ENCODE measurements around the gene KIF5B. TPM values are rescaled to one million over a fixed set of nuclear protein-coding genes. Genes with fewer than 3 reads are reported as not detected.
A peak's percentile ranks its signal among the peaks of the same experiment; 100 is the strongest.
"Not testable (repeated sequence)": the region's sequence is repeated elsewhere in the genome, so short reads cannot be mapped to it uniquely, and the experiment has no call there.

KIF5B gene
- total RNA-seq, 1 experiment from 2014 or later: 108 TPM

DNA sequence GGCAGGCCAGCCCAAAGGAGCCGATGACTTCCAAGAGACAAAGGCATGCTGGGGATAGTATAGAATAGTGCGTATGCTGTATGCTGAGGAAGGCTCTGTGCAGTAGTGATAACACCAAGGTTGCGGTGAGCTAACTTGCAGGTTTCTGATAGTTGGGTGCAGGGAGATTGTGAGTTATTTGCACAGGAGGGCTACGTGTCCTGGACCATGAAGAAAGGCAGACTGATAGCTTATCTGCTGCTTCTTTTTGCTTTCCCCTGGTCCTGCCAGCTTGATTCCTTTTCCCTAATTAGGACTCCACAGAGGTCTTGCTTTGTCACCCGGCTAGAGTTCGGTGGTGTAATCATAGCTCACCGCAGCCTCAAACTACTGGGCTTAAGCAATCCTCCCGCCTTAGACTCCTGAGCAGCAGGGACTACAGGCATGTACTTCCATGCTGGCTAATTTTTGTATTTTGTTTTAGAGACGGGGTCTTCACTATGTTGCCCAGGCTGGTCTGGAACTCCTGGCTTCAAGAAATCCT, 83.6 kb downstream of the KIF5B start:
- TF ChIP-seq, protein P1, sequence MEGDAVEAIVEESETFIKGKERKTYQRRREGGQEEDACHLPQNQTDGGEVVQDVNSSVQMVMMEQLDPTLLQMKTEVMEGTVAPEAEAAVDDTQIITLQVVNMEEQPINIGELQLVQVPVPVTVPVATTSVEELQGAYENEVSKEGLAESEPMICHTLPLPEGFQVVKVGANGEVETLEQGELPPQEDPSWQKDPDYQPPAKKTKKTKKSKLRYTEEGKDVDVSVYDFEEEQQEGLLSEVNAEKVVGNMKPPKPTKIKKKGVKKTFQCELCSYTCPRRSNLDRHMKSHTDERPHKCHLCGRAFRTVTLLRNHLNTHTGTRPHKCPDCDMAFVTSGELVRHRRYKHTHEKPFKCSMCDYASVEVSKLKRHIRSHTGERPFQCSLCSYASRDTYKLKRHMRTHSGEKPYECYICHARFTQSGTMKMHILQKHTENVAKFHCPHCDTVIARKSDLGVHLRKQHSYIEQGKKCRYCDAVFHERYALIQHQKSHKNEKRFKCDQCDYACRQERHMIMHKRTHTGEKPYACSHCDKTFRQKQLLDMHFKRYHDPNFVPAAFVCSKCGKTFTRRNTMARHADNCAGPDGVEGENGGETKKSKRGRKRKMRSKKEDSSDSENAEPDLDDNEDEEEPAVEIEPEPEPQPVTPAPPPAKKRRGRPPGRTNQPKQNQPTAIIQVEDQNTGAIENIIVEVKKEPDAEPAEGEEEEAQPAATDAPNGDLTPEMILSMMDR (IDR thresholded peaks at IDR 0.05; ENCODE audit: unreplicated experiment): no peak
- no peak for DNase-seq
- Mint-ChIP-seq H3K4me3 (ENCODE audit: low read depth, unreplicated experiment) (no peak overlapping the region), H3K27me3 (ENCODE audit: unreplicated experiment) (no peaks in the 10 kb centered on the region), H3K36me3 (ENCODE audit: insufficient read depth, unreplicated experiment) (peaks cover under 1% of the 10 kb centered on the region), H3K9me3 (ENCODE audit: low read depth, unreplicated experiment) (no peaks in the 10 kb centered on the region), H3K4me1 (ENCODE audit: low read depth, unreplicated experiment) (peaks cover 20% of the 10 kb centered on the region), H3K27ac (ENCODE audit: unreplicated experiment) (no peak overlapping the region)
- BruUV-seq (replicated peaks): no TSS peak
- intact Hi-C loops (cut with micrococcal nuclease; ENCODE audit: unreplicated experiment): no loop called here
- CTCF ChIA-PET: no interaction called here

DNA sequence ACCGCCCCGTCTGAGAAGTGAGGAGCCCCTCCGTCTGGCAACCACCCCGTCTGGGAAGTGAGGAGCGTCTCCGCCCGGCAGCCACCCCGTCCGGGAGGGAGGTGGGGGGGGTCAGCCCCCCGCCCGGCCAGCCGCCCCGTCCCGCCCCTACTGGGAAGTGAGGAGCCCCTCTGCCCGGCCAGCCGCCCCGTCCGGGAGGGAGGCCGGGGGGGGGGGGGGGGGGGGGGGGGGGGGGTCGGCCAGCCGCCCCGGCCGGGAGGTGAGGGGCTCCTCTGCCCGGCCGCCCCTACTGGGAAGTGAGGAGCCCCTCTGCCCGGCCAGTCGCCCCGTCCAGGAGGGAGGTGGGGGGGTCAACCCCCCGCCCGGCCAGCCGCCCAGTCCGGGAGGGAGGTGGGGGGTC, 86.4 kb downstream of the KIF5B start:
- H3K4me3 Mint-ChIP-seq (ENCODE audit: low read depth, unreplicated experiment); DNase-seq; H3K36me3 Mint-ChIP-seq (ENCODE audit: insufficient read depth, unreplicated experiment); CTCF ChIA-PET; BruUV-seq (replicated peaks); H3K27ac Mint-ChIP-seq (ENCODE audit: unreplicated experiment); H3K4me1 Mint-ChIP-seq (ENCODE audit: low read depth, unreplicated experiment); H3K9me3 Mint-ChIP-seq (ENCODE audit: low read depth, unreplicated experiment); H3K27me3 Mint-ChIP-seq (ENCODE audit: unreplicated experiment); intact Hi-C loops (cut with micrococcal nuclease; ENCODE audit: unreplicated experiment): not testable (repeated sequence)

DNA sequence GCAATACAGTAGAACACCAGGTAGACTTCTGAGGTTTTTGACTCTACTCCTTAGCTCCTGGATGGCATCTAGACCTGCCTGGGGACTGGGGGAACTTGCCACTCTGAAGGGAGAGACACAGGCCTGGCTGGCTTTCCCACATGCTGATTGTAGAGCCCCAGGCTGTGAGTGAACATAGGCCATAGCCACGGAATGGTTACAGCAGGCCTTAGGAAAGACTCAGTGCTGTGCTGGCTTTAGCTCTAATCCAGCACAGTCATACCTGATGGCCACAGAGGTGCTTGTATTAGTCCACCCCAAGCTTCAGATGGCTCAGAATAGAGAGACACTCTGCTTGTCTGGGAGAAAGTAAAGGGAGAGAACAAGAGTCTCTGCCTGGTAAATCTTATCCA, 92.6 kb downstream of the KIF5B start:
- Mint-ChIP-seq H3K9me3 (ENCODE audit: low read depth, unreplicated experiment) (no peaks in the 10 kb centered on the region), H3K4me1 (ENCODE audit: low read depth, unreplicated experiment) (peaks cover 42% of the 10 kb centered on the region), H3K4me3 (ENCODE audit: low read depth, unreplicated experiment) (no peak overlapping the region), H3K27me3 (ENCODE audit: unreplicated experiment) (no peaks in the 10 kb centered on the region), H3K27ac (ENCODE audit: unreplicated experiment) (peak overlapping the region; percentile 62), H3K36me3 (ENCODE audit: insufficient read depth, unreplicated experiment) (no peaks in the 10 kb centered on the region)
- no peak for DNase-seq
- TF ChIP-seq, protein P1 (IDR thresholded peaks at IDR 0.05; ENCODE audit: unreplicated experiment): no peak
- CTCF ChIA-PET: interaction anchor here (0.5 to 1.1 kb wide), 4 partner anchors 15 to 96 kb away, joined by 3 to 4 read pairs (median 4); no protein-coding TSS in a partner anchor
- intact Hi-C loops (cut with micrococcal nuclease; ENCODE audit: unreplicated experiment): no loop called here
- BruUV-seq (replicated peaks): no TSS peak

DNA sequence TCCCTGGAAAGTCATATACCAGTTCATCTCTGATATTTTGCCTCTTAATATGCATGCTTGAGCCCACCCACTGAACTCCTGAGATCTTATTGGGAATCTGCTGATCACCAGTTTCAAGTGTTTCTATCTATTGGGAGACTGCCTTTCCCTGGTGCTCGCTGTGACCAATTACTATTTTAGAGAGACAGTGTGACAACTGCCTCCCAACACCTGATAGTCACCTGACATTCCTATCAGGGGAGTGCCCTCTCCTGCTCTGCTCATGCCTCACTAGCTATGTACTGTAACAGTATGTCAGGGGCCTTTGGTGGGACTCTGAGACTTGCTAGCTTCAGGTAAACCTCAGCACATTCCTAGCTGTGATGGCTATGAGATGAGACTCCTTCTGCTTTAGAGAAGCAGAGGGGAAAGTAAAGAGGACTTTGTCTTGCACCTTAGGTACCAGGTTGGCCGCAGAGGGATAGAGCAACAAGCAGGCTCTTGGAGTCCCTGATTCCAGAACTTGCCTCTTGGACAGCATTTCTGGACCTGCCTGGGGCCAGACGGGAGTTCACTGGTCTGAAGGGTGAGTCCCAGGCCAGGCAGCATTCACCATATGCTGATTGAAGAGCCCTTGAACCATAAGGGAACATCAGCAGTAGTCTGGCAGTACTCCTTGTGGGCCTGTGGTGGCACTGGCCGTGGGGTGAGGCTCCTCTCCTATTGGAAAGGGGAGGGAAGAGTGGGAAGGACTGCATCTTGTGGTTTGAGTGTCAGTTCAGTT, 93.2 kb downstream of the KIF5B start:
- Mint-ChIP-seq H3K27ac (ENCODE audit: unreplicated experiment) (peak overlapping the region; percentile 62), H3K36me3 (ENCODE audit: insufficient read depth, unreplicated experiment) (no peaks in the 10 kb centered on the region), H3K4me1 (ENCODE audit: low read depth, unreplicated experiment) (peaks cover 43% of the 10 kb centered on the region), H3K27me3 (ENCODE audit: unreplicated experiment) (no peaks in the 10 kb centered on the region), H3K9me3 (ENCODE audit: low read depth, unreplicated experiment) (no peaks in the 10 kb centered on the region), H3K4me3 (ENCODE audit: low read depth, unreplicated experiment) (peak overlapping the region; percentile 4)
- BruUV-seq (replicated peaks): TSS peak; percentile 72
- TF ChIP-seq, protein P1 (IDR thresholded peaks at IDR 0.05; ENCODE audit: unreplicated experiment): no peak
- CTCF ChIA-PET: interaction anchor here (0.5 to 1.1 kb wide), 3 partner anchors 15 to 96 kb away, joined by 3 to 4 read pairs (median 4); no protein-coding TSS in a partner anchor
- DNase-seq: peak; percentile 32
- intact Hi-C loops (cut with micrococcal nuclease; ENCODE audit: unreplicated experiment): no loop called here
